IPS-18c (cell line): ENCODE results near the gene ZFC3H1.

Experiments used
- H3K4me3 ChIP-seq: 2 replicates; pipeline ENCODE4 v1.7.0; 2013; ENCODE audit warnings: low read depth, mild to moderate bottlenecking, low read length, moderate library complexity; ENCODE audit not compliant: insufficient read depth
- H3K9me3 ChIP-seq: one replicate; pipeline ENCODE4 v1.6.1; 2013; ENCODE audit warnings: mild to moderate bottlenecking, low read length, moderate library complexity; ENCODE audit not compliant: control insufficient read depth, insufficient read depth

The ZFC3H1 gene

GRCh38 chr12:71685914-71686657 is 22.4 kb upstream of the ZFC3H1 start, which contains the start of gene TMEM19:
TSS of gene TMEM19 (plus strand) at chr12:71686082. CDS start at chr12:71686681, 599 bp downstream.
- H3K9me3 ChIP-seq: no peaks in the 10 kb centered on the region

DNA sequence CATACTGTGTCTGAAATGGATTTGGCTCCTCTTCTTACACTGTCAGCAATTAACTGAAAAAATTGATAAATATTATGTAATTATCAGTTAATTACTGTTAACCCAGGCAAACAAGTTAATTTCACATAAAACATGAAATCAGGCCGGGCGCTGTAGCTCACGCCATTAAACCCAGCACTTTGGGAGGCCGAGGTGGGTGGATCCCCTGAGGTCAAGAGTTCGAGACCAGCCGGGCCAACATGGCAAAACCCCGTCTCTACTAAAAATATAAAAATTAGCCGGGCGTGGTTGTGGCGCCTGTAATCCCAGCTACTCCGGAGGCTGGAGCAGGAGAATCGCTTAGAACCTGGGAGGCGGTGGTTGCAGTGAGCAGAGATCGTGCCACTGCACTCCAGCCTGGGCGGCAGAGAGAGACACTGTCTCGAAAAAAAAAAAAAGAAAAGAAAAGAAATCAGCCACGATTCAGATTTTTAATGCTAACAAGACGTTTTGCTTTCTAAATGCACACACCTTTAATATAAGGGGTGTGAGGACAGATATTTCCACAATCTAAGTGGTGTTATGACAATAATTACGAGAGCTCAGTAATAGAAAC is 21.8 kb upstream of the ZFC3H1 start:
- Histone ChIP-seq H3K4me3 (peak overlapping the region; percentile 79), H3K9me3 (no peaks in the 10 kb centered on the region)

More at GRCh38 chr12:71685914-71686657, 22.4 kb upstream of the ZFC3H1 start, which contains the start of gene TMEM19:
- H3K4me3 ChIP-seq: peak within 1 kb of the TSS; percentile 79

DNA sequence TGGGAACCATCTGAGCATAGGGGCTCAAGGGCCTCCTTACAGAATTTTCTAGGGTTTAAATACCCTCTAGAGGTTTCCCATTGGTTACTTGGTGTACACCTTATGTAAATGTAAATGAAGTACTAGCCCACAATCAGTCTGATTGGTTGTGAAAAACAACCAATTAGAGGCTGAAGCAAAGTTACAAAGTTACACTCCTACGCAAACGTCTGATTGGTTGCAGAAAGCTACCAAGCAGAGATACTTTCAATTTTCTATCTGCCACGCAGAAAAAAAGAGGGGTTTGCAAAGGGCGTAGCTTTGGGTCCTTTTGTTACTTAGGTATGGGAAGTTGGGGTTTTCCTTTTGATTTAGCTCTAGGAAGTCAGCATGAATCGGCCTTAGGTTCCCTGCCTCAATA is 20.4 kb upstream of the ZFC3H1 start:
- Histone ChIP-seq H3K9me3 (no peaks in the 10 kb centered on the region), H3K4me3 (no peak overlapping the region)

DNA sequence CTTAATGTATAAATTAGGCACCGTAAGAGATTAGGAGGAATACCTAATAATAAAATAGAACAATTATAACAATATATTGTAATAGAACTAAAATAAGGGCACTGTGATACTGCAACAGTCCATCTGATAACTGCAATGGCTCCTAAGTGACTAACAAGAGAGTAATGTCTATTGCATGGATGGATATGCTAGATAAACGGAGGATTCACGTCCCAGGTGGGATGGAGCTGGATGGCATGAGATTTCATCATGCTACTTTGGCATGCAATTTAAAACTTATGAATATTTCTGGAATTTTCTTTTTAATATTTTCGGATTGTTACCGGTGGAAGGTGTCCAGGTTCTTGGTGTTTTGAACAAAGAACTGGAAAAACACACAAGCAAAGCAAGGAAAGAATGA is 20.0 kb upstream of the ZFC3H1 start:
- Histone ChIP-seq H3K4me3 (no peak overlapping the region), H3K9me3 (no peaks in the 10 kb centered on the region)

GRCh38 chr12:71682466-71682865 is 18.8 kb upstream of the ZFC3H1 start:
- no peak overlapping the region for H3K4me3 ChIP-seq

DNA sequence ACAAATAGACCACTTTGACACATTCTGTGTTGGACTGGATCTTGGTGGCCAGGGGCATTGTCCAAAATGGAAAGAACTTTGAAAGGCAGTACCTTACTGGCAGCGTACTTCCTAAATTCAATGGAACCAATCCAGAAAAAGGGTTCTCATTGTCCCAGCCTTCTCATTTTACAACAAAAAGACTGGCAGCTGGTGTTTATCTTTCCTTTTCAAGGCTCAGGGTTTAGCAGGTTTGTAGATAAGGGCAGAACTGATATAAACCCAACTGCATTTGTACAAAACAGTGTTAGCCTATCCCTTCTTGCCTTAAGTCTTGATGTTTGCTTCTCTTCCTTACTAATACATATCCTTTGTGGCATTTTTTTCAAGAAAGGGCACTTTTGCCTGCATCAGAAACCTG is 8.2 kb upstream of the ZFC3H1 start:
- H3K4me3 ChIP-seq: no peak overlapping the region

More at GRCh38 chr12:71682466-71682865, 18.8 kb upstream of the ZFC3H1 start:
- H3K9me3 ChIP-seq: no peaks in the 10 kb centered on the region

GRCh38 chr12:71671311-71671710 is 7.7 kb upstream of the ZFC3H1 start:
- H3K9me3 ChIP-seq: no peaks in the 10 kb centered on the region
- no peak overlapping the region for H3K4me3 ChIP-seq

More for the DNA sequence above, 8.2 kb upstream of the ZFC3H1 start:
- no peaks in the 10 kb centered on the region for H3K9me3 ChIP-seq

- H3K4me3 ChIP-seq: no peak overlapping the region
- no peaks in the 10 kb centered on the region for H3K9me3 ChIP-seq
Observed at GRCh38 chr12:71666259-71666658, 2.6 kb upstream of the ZFC3H1 start.

GRCh38 chr12:71665090-71665463 is 1.4 kb upstream of the ZFC3H1 start:
- Histone ChIP-seq H3K4me3 (peak overlapping the region; percentile 98), H3K9me3 (no peaks in the 10 kb centered on the region)

DNA sequence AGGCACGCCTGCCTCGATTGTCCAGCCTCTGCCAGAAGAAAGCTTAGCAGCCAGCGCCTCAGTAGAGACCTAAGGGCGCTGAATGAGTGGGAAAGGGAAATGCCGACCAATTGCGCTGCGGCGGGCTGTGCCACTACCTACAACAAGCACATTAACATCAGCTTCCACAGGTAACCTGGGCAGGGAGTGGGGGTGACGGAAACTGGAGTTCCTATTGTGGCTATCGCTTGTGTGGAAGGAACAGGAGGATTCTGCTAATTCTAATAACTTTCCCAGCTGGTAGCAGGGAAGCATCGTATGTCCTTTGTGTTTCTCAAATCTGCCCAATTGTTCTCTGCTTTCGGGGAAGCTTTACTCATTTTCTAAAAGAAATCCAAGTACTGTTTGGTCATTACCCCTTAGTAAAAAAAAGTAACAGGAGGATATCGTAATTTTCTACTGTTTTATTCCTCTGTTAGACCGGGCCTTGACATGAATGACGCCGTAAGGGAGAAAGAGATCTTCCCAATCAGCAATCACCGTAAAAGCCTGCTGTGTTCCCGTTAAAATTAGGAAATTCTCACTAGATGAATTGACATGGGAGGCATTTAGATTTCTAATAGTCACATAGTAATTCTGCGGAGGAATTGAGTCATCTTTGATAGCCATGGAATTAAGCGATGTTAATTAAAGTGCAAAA is 902 bp upstream of the ZFC3H1 start:
- H3K9me3 ChIP-seq: no peaks in the 10 kb centered on the region

GRCh38 chr12:71662849-71663560 is 643 bp downstream of the ZFC3H1 start:
- no peaks in the 10 kb centered on the region for H3K9me3 ChIP-seq

More for the DNA sequence above, 902 bp upstream of the ZFC3H1 start:
- peak overlapping the region; percentile 98 for H3K4me3 ChIP-seq

DNA sequence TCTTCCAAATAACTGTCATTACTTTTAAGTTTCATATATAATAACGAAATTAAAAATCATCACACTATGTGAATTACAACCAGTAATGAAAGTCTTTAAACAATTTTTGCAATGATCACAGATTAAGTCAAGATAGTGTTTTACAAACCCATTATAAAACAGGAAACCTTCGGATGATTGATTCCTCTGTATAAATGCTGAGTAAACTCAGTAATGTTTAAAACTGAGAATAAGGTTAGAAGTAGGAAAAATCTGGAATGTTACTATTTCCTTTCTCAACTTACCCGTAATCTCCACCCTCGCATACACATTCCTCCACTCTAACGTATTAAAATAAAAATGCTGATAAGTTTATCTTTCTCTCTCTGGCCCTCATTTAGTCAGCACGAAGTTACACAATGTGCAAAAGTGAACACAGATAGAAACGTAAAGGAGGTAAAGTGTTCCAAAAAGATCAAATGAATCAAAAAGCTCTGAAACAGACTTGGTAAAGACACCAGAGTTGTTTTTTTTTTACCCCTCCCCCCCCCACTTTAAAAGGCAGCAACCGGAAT is 1.6 kb downstream of the ZFC3H1 start:
- no peaks in the 10 kb centered on the region for H3K9me3 ChIP-seq
- peak overlapping the region; percentile 25; the same call in 1 of the 2 replicates for H3K4me3 ChIP-seq

More at GRCh38 chr12:71662849-71663560, 643 bp downstream of the ZFC3H1 start:
- H3K4me3 ChIP-seq: peak overlapping the region; percentile 98

DNA sequence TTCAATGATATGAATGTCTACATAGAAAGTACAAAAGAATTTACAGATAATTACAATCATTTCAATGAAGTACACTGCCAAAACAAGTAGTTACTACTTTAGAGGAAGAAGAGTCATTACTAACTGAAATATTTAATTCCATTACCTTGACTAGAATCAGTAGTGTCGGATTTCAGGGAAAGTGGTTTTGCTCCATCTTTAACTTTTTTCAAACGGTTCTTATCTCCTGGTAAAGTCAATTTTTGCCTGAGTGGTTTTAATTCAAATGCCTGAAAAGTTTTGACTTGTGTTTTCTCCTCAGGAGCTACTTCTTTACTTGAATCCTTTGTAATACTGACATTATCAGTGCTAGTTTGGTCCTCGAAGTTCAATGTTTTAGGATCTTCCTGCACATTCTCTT is 6.9 kb downstream of the ZFC3H1 start:
- H3K9me3 ChIP-seq: no peaks in the 10 kb centered on the region
- no peak overlapping the region for H3K4me3 ChIP-seq

GRCh38 chr12:71655907-71656306 is 7.7 kb downstream of the ZFC3H1 start:
- Histone ChIP-seq H3K9me3 (no peaks in the 10 kb centered on the region), H3K4me3 (no peak overlapping the region)

- H3K9me3 ChIP-seq: no peaks in the 10 kb centered on the region
- no peak overlapping the region for H3K4me3 ChIP-seq
Observed at GRCh38 chr12:71655495-71655894, 8.2 kb downstream of the ZFC3H1 start.

- H3K4me3 ChIP-seq: no peak overlapping the region
- no peaks in the 10 kb centered on the region for H3K9me3 ChIP-seq
Observed at GRCh38 chr12:71654200-71654599, 9.4 kb downstream of the ZFC3H1 start.

GRCh38 chr12:71653137-71653536 is 10.5 kb downstream of the ZFC3H1 start:
- H3K9me3 ChIP-seq: no peaks in the 10 kb centered on the region
- no peak overlapping the region for H3K4me3 ChIP-seq
